ENCODE data around the gene NUFIP1. TPM values are rescaled to one million over a fixed set of nuclear protein-coding genes. Genes with fewer than 3 reads are reported as not detected.

The NUFIP1 gene
- polyA plus RNA-seq, 3 donors = 0.83 to 1.1 (median 0.95) TPM

- Histone ChIP-seq H3K27ac (ENCODE audit: low read depth in 1 of 2, low read length in 2 of 2) (no peak overlapping the region), H3K4me3 (replicated peaks in 1 of 3; ENCODE audit: low read depth in 2 of 3, low read length in 3 of 3) (no peak overlapping the region), H2AFZ (ENCODE audit: insufficient read depth, low read depth, low read length, poor library complexity, severe bottlenecking) (no peak overlapping the region), H4K20me1 (ENCODE audit: insufficient read depth, low read length) (no peaks in the 10 kb centered on the region), H3K79me2 (ENCODE audit: insufficient read depth, low read length) (no peaks in the 10 kb centered on the region), H3K4me2 (replicated peaks; ENCODE audit: extremely low read depth, low read length, poor library complexity, severe bottlenecking) (no peak overlapping the region), H3K27me3 (ENCODE audit: control insufficient read depth in 2 of 2, insufficient read depth in 2 of 2, low read length in 2 of 2) (no peaks in the 10 kb centered on the region), H3K36me3 (replicated peaks in 1 of 2; ENCODE audit: control insufficient read depth in 1 of 2, insufficient read depth in 2 of 2, low read length in 2 of 2) (no peaks in the 10 kb centered on the region), H3K9me3 (replicated peaks in 1 of 2; ENCODE audit: control insufficient read depth in 1 of 2, insufficient read depth in 1 of 2, low read length in 2 of 2) (peaks cover 14 to 15% of the 10 kb centered on the region in 2 donors), H3K9ac (ENCODE audit: insufficient read depth, low read length, poor library complexity, severe bottlenecking) (no peak overlapping the region), H3K4me1 (ENCODE audit: control insufficient read depth in 1 of 2, insufficient read depth in 2 of 2, low read length in 2 of 2) (no peaks in the 10 kb centered on the region)
- intact Hi-C loops (cut with micrococcal nuclease) = no loop called here
- H3K9me3 Mint-ChIP-seq = peaks cover 7 to 15% (median 13%) of the 10 kb centered on the region in 7 donors
- WGBS (ENCODE audit: insufficient coverage) = 86% methylated on average over 4 of the region's 6 CpGs
- H3K4me3 Mint-ChIP-seq = no peak overlapping the region
- no peak for TF ChIP-seq CTCF (IDR thresholded peaks at IDR 0.05)
- H3K27ac Mint-ChIP-seq = no peak overlapping the region
- H3K27me3 Mint-ChIP-seq (ENCODE audit: low read depth in 3 of 3) = peaks cover 0 to 2% (median 0%) of the 10 kb centered on the region in 3 donors
- DNase-seq = no peak
- no peaks in the 10 kb centered on the region for H3K4me1 Mint-ChIP-seq
- peaks cover 0 to 2% of the 10 kb centered on the region in 2 donors for H3K36me3 Mint-ChIP-seq
Observed at GRCh38 chr13:44906713-44907112, 82.6 kb downstream of the NUFIP1 start.

GRCh38 chr13:44906230-44906629 is 83.0 kb downstream of the NUFIP1 start:
- Mint-ChIP-seq H3K27ac (no peak overlapping the region), H3K4me3 (no peak overlapping the region), H3K4me1 (no peaks in the 10 kb centered on the region), H3K27me3 (ENCODE audit: low read depth in 3 of 3) (peaks cover 0 to 2% (median 0%) of the 10 kb centered on the region in 3 donors), H3K36me3 (peaks cover 0 to 2% of the 10 kb centered on the region in 2 donors), H3K9me3 (peaks cover 7 to 11% (median 10%) of the 10 kb centered on the region in 7 donors)
- Histone ChIP-seq H3K27ac (ENCODE audit: low read depth in 1 of 2, low read length in 2 of 2) (no peak overlapping the region), H3K4me2 (replicated peaks; ENCODE audit: extremely low read depth, low read length, poor library complexity, severe bottlenecking) (no peak overlapping the region), H3K27me3 (ENCODE audit: control insufficient read depth in 2 of 2, insufficient read depth in 2 of 2, low read length in 2 of 2) (no peaks in the 10 kb centered on the region), H3K36me3 (replicated peaks in 1 of 2; ENCODE audit: control insufficient read depth in 1 of 2, insufficient read depth in 2 of 2, low read length in 2 of 2) (no peaks in the 10 kb centered on the region), H3K4me3 (replicated peaks in 1 of 3; ENCODE audit: low read depth in 2 of 3, low read length in 3 of 3) (no peak overlapping the region), H3K4me1 (ENCODE audit: control insufficient read depth in 1 of 2, insufficient read depth in 2 of 2, low read length in 2 of 2) (no peaks in the 10 kb centered on the region), H3K79me2 (ENCODE audit: insufficient read depth, low read length) (no peaks in the 10 kb centered on the region), H3K9me3 (replicated peaks in 1 of 2; ENCODE audit: control insufficient read depth in 1 of 2, insufficient read depth in 1 of 2, low read length in 2 of 2) (peaks cover 9 to 10% of the 10 kb centered on the region in 2 donors), H3K9ac (ENCODE audit: insufficient read depth, low read length, poor library complexity, severe bottlenecking) (no peak overlapping the region), H4K20me1 (ENCODE audit: insufficient read depth, low read length) (no peaks in the 10 kb centered on the region), H2AFZ (ENCODE audit: insufficient read depth, low read depth, low read length, poor library complexity, severe bottlenecking) (no peak overlapping the region)
- 100% methylated on average over 1 of the region's 4 CpGs for WGBS (ENCODE audit: insufficient coverage)
- no peak for TF ChIP-seq CTCF (IDR thresholded peaks at IDR 0.05)
- intact Hi-C loops (cut with micrococcal nuclease) = no loop called here
- DNase-seq = no peak
